GM18508 (cell line): ENCODE results near the gene MLC1.

Experiments used
- ATAC-seq: cut with Tn5 transposase; IDR thresholded peaks from one replicate; pipeline ENCODE4 v1.9.1; 2021; ENCODE audit warnings: moderate number of reproducible peaks; ENCODE audit not compliant: insufficient read depth, unreplicated experiment

The MLC1 gene

GRCh38 chr22:50061141-50061823, 23.9 kb downstream of the MLC1 start:
- ATAC-seq, result no peak

DNA sequence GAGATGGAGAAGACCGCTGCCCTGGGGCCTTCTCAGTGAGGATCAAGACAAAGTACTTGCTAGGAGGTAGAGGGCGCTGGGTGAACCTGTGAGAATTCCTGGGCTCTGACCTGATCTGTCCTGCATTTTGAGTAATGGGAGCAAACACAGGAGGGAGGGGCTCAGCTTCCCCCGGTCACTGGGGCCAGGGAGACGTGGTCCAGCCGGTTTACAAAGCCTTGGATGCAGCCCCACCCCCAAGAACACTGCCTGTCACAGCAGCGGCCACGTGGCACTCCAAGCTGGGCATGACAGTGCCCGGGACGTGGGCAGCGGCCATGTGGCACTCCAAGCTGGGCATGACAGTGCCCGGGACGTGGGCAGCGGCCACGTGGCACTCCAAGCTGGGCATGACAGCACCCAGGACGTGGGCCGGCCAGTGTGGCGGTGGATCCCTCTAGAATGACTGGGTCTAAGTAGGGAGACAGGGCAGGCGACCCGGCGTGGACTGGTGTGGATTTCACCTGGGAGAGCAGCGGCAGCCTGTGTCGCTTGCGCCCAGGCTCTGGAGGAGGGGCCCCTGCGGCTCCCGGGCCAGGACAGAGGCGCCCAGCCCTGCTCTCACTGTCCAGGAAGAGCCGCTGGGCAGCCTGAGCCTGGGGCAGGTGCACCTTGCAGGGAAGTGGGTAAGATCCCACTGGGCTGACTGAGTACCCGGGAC, 24.6 kb downstream of the MLC1 start:
- no peak for ATAC-seq

DNA sequence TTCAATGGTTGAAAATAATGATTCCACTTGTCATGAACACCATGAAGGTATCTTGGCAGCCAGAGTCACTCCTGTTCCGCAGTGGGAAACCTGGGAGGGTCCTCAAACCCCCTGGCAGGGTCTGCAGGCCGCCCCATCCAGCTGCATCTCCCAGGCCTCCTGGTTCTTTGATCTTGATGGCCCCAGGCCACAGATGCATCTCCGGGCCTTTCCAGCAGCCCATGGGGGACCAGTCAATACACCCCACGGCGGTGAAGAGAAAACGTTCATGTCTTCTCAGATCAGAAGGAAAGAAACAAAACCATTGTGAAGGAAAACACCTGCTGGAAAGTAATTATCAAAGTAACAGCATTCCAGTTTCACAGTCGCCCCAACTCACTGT, 25.4 kb downstream of the MLC1 start:
- ATAC-seq, result no peak

DNA sequence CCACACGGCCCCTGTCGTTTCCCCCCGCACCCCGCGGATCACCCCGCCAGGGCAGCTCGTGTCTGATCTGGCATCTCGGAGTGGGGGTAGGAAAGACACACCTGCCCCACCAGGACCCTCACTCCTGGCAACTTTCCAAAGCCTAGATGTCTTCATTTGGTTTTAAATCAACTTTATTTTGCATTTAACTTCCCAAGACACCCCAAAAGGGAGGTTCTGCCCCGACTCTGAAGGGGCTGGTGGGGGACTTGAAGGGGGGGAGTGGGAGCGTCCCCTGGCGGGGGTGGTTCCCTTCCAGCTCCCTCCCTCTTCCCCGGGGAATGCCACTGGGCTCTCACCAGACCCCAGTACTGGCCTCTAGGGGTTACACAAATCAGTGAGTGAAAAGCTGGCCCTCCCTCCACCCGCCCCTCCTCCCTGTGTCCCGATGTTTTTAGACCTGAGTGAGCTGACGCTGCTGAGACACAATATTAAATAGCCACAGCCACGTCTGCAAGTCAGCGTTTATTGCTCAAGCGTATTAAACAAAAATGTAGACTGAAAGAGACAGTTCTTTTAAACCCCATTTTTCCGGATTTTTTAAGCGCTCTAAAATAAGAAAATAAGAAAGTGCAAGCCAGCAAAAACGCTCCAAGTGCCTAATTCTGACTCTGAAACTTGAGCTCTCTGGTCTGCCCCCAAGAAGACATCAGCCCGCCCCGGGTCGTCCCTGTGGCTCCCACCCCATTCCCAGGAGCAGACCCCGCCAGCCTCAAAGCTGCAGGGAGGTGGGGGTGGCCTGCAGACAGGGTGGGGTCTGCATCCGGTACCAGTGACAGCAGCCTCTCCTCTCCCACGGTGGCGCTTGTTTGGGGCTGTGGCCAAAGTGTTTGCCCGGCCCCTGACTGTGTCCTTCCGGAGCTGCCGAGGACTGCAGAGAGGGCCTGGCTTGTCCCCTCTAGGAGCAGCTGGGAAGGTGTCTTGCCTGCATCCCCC, 26.0 kb downstream of the MLC1 start:
- ATAC-seq, result no peak

GRCh38 chr22:50058061-50058905, 26.9 kb downstream of the MLC1 start, which contains the start of gene TTLL8:
Gene TTLL8 (minus strand): TSS chr22:50058298.
- no peak for ATAC-seq

DNA sequence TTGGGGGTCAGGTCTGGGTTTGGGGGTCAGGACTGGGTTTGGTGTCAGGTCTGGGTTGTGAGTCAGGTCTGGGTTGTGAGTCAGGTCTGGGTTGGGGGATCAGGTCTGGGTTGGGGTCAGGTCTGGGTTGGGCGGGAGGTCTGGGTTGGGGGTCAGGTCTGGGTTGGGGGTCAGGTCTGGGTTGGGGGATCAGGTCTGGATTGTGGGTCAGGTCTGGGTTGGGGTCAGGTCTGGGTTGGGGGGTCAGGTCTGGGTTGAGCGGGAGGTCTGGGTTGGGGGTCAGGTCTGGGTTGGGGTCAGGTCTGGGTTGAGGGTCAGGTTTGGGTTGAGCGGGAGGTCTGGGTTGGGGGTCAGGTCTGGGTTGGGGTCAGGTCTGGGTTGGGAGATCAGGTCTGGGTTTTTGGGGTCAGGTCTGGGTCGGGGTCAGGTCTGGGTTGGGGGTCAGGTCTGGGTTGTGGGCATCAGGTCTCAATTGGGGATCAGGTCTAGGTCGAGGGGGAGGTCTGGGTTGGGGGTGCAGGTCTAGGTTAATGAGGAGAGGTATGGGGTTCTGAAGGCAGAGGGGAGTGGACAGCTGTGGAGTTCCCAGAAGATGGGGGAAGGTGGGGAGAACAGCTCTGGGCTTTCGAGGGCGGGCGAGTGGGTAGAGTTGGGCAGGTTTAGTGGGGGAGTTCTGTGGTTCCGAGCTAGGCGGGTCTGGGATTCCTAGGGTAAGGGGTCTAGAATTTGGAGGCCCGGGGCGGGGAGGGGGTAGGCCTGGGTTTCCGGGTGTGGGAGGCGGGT, 27.8 kb downstream of the MLC1 start:
- ATAC-seq, result no peak

- no peak for ATAC-seq
Measured at GRCh38 chr22:50056214-50056972, 28.8 kb downstream of the MLC1 start.

- ATAC-seq, result no peak
Measured at GRCh38 chr22:50053861-50054260, 31.4 kb downstream of the MLC1 start.

- ATAC-seq, result no peak
Measured at GRCh38 chr22:50051930-50052329, 33.3 kb downstream of the MLC1 start.

GRCh38 chr22:50049299-50050195, 35.7 kb downstream of the MLC1 start:
- ATAC-seq, result no peak

DNA sequence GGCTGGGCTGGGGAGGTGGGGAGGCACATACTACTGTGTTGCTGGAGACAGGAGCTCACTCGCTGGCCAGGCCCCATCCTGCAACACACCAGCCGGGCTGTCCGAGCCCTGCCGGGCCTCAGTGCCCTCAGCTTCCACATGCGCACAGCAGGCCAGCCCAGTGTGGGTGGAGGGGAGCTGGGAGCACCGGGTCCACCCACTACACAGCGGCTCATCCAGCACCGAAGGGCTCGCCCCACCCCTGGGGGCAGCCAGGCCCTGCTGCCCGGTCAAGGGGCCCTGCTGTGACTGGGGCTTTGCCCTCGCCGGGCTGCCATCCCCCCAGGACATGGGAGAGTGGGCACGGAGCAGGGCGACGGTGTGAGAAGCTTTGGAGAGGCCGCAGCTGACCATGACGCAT, 36.4 kb downstream of the MLC1 start:
- no peak for ATAC-seq

GRCh38 chr22:50048061-50048765, 37.0 kb downstream of the MLC1 start:
- no peak for ATAC-seq

- no peak for ATAC-seq
Measured at GRCh38 chr22:50047346-50047745, 37.9 kb downstream of the MLC1 start.

- ATAC-seq, result no peak
Measured at GRCh38 chr22:50046481-50047245, 38.6 kb downstream of the MLC1 start.

DNA sequence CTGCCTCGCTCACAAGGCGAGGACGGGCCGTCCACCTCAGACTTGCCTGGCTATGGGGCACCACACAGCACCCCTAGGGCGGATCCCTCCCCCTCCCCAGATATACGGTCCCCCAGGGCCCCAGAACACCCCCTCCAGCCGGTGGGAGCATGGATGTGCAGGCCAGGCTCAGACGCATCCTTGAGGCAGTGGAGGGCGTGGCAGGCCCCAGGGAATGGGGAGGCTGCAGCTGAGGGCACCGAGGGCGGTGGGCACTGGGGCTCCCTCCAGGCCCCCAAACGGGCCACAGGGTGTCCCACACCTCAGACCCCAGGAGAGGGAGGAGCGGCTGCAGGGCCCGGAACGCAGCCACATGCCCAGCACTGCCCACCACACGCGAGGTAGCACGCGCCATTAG, 39.2 kb downstream of the MLC1 start:
- ATAC-seq, result no peak
